OCI-LY7 (cell line): ENCODE results near the gene ZKSCAN1.

Experiments used
- CTCF ChIP-seq: fragments of 200-600 bp; sonication (generic); conservative IDR thresholded peaks from 2 replicates; pipeline ENCODE4 v1.5.1; 2014; ENCODE audit warnings: mild to moderate bottlenecking, antibody characterized with exemption, low read length, moderate library complexity, mixed read lengths
- EZH2phosphoT487 ChIP-seq: fragments of 200-600 bp; sonication (generic); IDR thresholded peaks from 2 replicates; pipeline ENCODE4 v1.6.1; 2018; ENCODE audit warnings: low read depth, borderline replicate concordance, mild to moderate bottlenecking, mixed run types, antibody characterized with exemption, low read length, moderate library complexity, mixed read lengths

- no peak for TF ChIP-seq EZH2phosphoT487
- TF ChIP-seq CTCF = no peak
Observed at GRCh38 chr7:100074841-100075240, 59.4 kb downstream of the ZKSCAN1 start.
